HuH-7.5 (cell line): Measurements from ENCODE around the gene KLHL2.

Source experiments
- DNase-seq: peaks from one replicate; pipeline ENCODE4 v3.0.0; 2011; ENCODE audit warnings: low spot score

KLHL2 gene

GRCh38 chr4:165368114-165368513 is 160.8 kb downstream of the KLHL2 start:
- no peak for DNase-seq

- DNase-seq: no peak
Observed at GRCh38 chr4:165368567-165368966, 161.2 kb downstream of the KLHL2 start.

- DNase-seq: no peak
Observed at GRCh38 chr4:165369522-165369921, 162.2 kb downstream of the KLHL2 start.

DNA sequence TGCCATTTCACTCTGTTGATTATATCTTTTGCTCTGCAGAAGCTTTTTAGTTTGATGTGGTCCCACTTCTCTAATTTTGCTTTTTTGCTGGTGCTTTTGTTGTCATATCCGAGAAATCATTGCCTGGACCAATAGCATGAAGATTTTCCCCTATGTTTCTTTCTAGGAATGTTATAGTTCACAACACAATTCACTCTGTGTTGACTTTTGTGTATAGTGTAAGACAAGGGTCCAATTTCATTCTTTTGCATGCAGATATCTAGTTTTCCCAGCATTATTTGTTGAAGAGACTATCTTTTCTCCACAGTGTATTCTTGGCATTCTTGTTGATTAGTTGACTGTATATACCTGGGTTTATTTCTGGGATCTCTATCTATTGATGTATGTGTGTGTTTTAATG is 163.2 kb downstream of the KLHL2 start:
- no peak for DNase-seq
